K562 (cell line): Measurements from ENCODE around the gene MSRB3. TPM values are rescaled to one million over a fixed set of nuclear protein-coding genes. Genes with fewer than 3 reads are reported as not detected.

ENCODE experiments used
- ATAC-seq: fragments of 200-7000 bp; cut with Tn5 transposase; 3 replicates; pipeline ENCODE4 v1.9.1; 2020; ENCODE audit warnings: moderate library complexity
- BruUV-seq: library from RNA; stranded (reverse); fragments of 400-500 nt; replicated peaks from 2 replicates; lab custom pipeline; 2021; lab: Mats Ljungman, UMichigan
- CTCF ChIA-PET: fragments of 300-600 bp; formaldehyde crosslinking; extraction: SDS; loops from one replicate; lab custom pipeline; 2021; ENCODE audit warnings: low intra/inter-chr PET ratio; lab: Yijun Ruan, JAX
- POLR2A ChIA-PET: fragments of 300-600, 350-650 bp; sonication (Branson Sonifier 250); formaldehyde crosslinking; extraction: SDS; loops from one replicate; lab custom pipeline; 2021; ENCODE audit warnings: antibody characterized with exemption, inconsistent platforms; lab: Yijun Ruan, JAX
- DNase-seq, 4 experiments: peaks; one replicate each; pipeline versions ENCODE4 v3.0.0 to v3.0.0-alpha.2; 2011 to 2018; ENCODE audit warnings: low spot score in 3 of 4, mixed read lengths in 3 of 4; ENCODE audit errors: extremely low read depth in 1 of 4
- FAIRE-seq: peaks from 2 replicates; lab custom pipeline; 2011; peaks lifted over from hg19 to GRCh38; lab: Jason Lieb, UNC
- H2AFZ ChIP-seq: 2 replicates; pipeline ENCODE4 v1.6.0; 2011; ENCODE audit warnings: low read depth, low read length, control low read depth, inconsistent platforms
- H3K27ac ChIP-seq: fragments of 200-600 bp; 3 replicates; pipeline ENCODE4 v1.8.0; 2011; ENCODE audit warnings: low read depth, mild to moderate bottlenecking, control low read depth, inconsistent platforms, low read length, moderate library complexity, mixed read lengths; ENCODE audit errors: extremely low read depth
- H3K27me3 ChIP-seq, 2 experiments: fragments of 300-600 bp in 1 of 2; 2 replicates in 1 of 2; 3 replicates in 1 of 2; pipeline versions ENCODE4 v1.6.0 to v1.8.0; 2011; ENCODE audit warnings: inconsistent platforms in 2 of 2, low read length in 2 of 2, mild to moderate bottlenecking in 1 of 2, mixed read lengths in 1 of 2, moderate library complexity in 1 of 2; ENCODE audit not compliant: control insufficient read depth in 2 of 2, insufficient read depth in 2 of 2
- H3K36me3 ChIP-seq: fragments of 300-600 bp; 3 replicates; pipeline ENCODE4 v1.8.0; 2011; ENCODE audit warnings: mild to moderate bottlenecking, low read length, inconsistent platforms; ENCODE audit not compliant: control insufficient read depth, insufficient read depth
- H3K4me1 ChIP-seq, 2 experiments: fragments of 200-600 bp in 1 of 2; replicated peaks in 1 of 2; 2 replicates in 1 of 2; 3 replicates in 1 of 2; pipeline versions ENCODE4 v1.5.1 to v1.8.0; 2011; ENCODE audit warnings: inconsistent platforms in 2 of 2, low read length in 2 of 2, mild to moderate bottlenecking in 1 of 2, mixed read lengths in 1 of 2, moderate library complexity in 1 of 2; ENCODE audit not compliant: control insufficient read depth in 2 of 2, insufficient read depth in 2 of 2
- H3K4me2 ChIP-seq: 2 replicates; pipeline ENCODE4 v1.6.1; 2011; ENCODE audit warnings: low read length, control low read depth, inconsistent platforms, mixed read lengths; ENCODE audit not compliant: insufficient read depth
- H3K4me3 ChIP-seq: fragments of 200-600 bp; sonication (generic), shearing (Covaris generic); 2 replicates; pipeline ENCODE4 v1.5.1; 2016; ENCODE audit warnings: control low read depth, inconsistent platforms
- H3K79me2 ChIP-seq: fragments of 200-600 bp; 3 replicates; pipeline ENCODE4 v1.8.0; 2011; ENCODE audit warnings: low read length, inconsistent platforms; ENCODE audit not compliant: control insufficient read depth, insufficient read depth
- H3K9ac ChIP-seq, 2 experiments: 2 replicates each; pipeline versions ENCODE4 v1.6.0 to v1.6.1; 2011; ENCODE audit warnings: low read depth in 2 of 2, low read length in 2 of 2, control low read depth in 1 of 2, inconsistent platforms in 1 of 2, mild to moderate bottlenecking in 1 of 2, mixed read lengths in 1 of 2; ENCODE audit not compliant: insufficient read depth in 1 of 2
- H3K9me1 ChIP-seq: one replicate; pipeline ENCODE4 v1.6.0; 2011; ENCODE audit warnings: inconsistent platforms, mild to moderate bottlenecking, low read length, moderate library complexity; ENCODE audit not compliant: control insufficient read depth, insufficient read depth
- H3K9me3 ChIP-seq: replicated peaks from 2 replicates; pipeline ENCODE4 v1.5.1; 2011; ENCODE audit warnings: low read depth, low read length, inconsistent platforms; ENCODE audit not compliant: control insufficient read depth, insufficient read depth
- H4K20me1 ChIP-seq: replicated peaks from 2 replicates; pipeline ENCODE4 v1.6.1; 2011; ENCODE audit warnings: low read length, inconsistent platforms, mixed read lengths; ENCODE audit not compliant: control insufficient read depth, insufficient read depth
- E2F3 ChIP-seq: fragments of 250-450 bp; sonication (Bioruptor Pico); IDR thresholded peaks from 2 replicates; pipeline ENCODE4 v1.4.0; 2020; ENCODE audit warnings: mild to moderate bottlenecking
- EHMT2 ChIP-seq: fragments of 450-650 bp; IDR thresholded peaks from 2 replicates; pipeline ENCODE4 v1.6.1; 2018; ENCODE audit warnings: antibody characterized with exemption
- ESRRA ChIP-seq: fragments of 450-650 bp; IDR thresholded peaks from 2 replicates; pipeline ENCODE4 v1.6.1; 2014; ENCODE audit warnings: low read depth, mild to moderate bottlenecking, moderate library complexity, borderline replicate concordance
- ETV6 ChIP-seq, 3 experiments: fragments of 150-350 bp in 1 of 3; sonication (generic) in 1 of 3; formaldehyde crosslinking in 1 of 3; IDR thresholded peaks; 2 replicates each; pipeline versions ENCODE4 v1.6.1 to v1.8.0; 2014 to 2022; ENCODE audit warnings: borderline replicate concordance in 2 of 3, low read depth in 2 of 3, antibody characterized with exemption in 1 of 3, low read length in 1 of 3, mild to moderate bottlenecking in 1 of 3, missing genetic modification reagents in 1 of 3
- HLTF ChIP-seq: fragments of 450-650 bp; IDR thresholded peaks from 2 replicates; pipeline ENCODE4 v1.6.1; 2016
- PCBP1 ChIP-seq: fragments of 200-400 bp; formaldehyde crosslinking; IDR thresholded peaks from 2 replicates; pipeline ENCODE4 v1.6.1; 2018; ENCODE audit warnings: mild to moderate bottlenecking, low read depth, low read length; ENCODE audit not compliant: poor library complexity, severe bottlenecking
- SMARCC2 ChIP-seq: fragments of 450-650 bp; IDR thresholded peaks from 2 replicates; pipeline ENCODE4 v1.6.1; 2017; ENCODE audit warnings: antibody characterized with exemption, moderate library complexity, mild to moderate bottlenecking, low read depth
- ZNF79 ChIP-seq: fragments of 250-450 bp; sonication (Bioruptor Pico); IDR thresholded peaks from 2 replicates; pipeline ENCODE4 v1.4.0; 2020; ENCODE audit warnings: low read depth, mild to moderate bottlenecking, moderate library complexity
- WGBS: fragments of 100-300 bp; shearing (Covaris generic); methylation state at CpG from one replicate; pipeline ENCODE4 v1.1.6; 2016; ENCODE audit warnings: low coverage, mixed read lengths; ENCODE audit not compliant: insufficient coverage; ENCODE audit errors: missing lambda C conversion rate; 5-methylcytosine and 5-hydroxymethylcytosine counted together
- in situ Hi-C: fragments of 300-500 bp; cut with MboI; formaldehyde crosslinking; loops from 4 replicates; pipeline ENCODE4 v1.15.0; 2018; ENCODE audit warnings: inconsistent platforms, mixed read lengths
- intact Hi-C: fragments of 100-400 bp; cut with micrococcal nuclease; formaldehyde crosslinking; loops from 2 replicates; pipeline ENCODE4 v1.14.2; 2022
- polyA plus RNA-seq, 8 experiments: library from polyadenylated mRNA; depleted of rRNA in 4 of 8; stranded (reverse) in 5 of 8; unstranded in 3 of 8; fragments of >200 nt; fragmentation: Nextera tagmentation in 2 of 8; fragmentation: Illumina TruSeq in 1 of 8; extraction: Ambion mirVana in 2 of 8; extraction: Trizol in 1 of 8; gene quantifications; 2 replicates each; pipeline versions ENCODE4 v1.2.1 to v1.2.3, GENCODE V29; 2011 to 2014; ENCODE audit warnings: inconsistent platforms in 1 of 8, missing spikeins in 1 of 8
- total RNA-seq, 7 experiments: library from RNA; depleted of rRNA in 6 of 7; stranded (reverse); fragments of >200 nt in 6 of 7; fragmentation: Illumina TruSeq in 2 of 7; extraction: Trizol in 2 of 7; gene quantifications; 2 replicates each; pipeline versions ENCODE4 v1.2.1 to v1.2.3, GENCODE V29; 2011 to 2021; ENCODE audit warnings: low replicate concordance in 1 of 7
- TF ChIP-seq, protein P1 (sequence below): fragments of 450-650 bp; formaldehyde crosslinking; IDR thresholded peaks from 2 replicates; pipeline ENCODE4 v1.4.0; 2020; ENCODE audit warnings: mild to moderate bottlenecking
- TF ChIP-seq, protein P2 (sequence below): sonication (generic); formaldehyde crosslinking; IDR thresholded peaks from 2 replicates; pipeline ENCODE4 v1.8.1; 2022; ENCODE audit warnings: missing genetic modification reagents
- TF ChIP-seq, protein P3 (sequence below): fragments of 450-650 bp; formaldehyde crosslinking; IDR thresholded peaks from 2 replicates; pipeline ENCODE4 v1.4.0; 2022; ENCODE audit warnings: mild to moderate bottlenecking, moderate library complexity

The MSRB3 gene
- total and polyA plus RNA-seq, 9 of the 15 experiments (the other 6 are each of a cell fraction or from before 2014, with no cell fraction given), result 0.04 TPM; not detected in 8

DNA sequence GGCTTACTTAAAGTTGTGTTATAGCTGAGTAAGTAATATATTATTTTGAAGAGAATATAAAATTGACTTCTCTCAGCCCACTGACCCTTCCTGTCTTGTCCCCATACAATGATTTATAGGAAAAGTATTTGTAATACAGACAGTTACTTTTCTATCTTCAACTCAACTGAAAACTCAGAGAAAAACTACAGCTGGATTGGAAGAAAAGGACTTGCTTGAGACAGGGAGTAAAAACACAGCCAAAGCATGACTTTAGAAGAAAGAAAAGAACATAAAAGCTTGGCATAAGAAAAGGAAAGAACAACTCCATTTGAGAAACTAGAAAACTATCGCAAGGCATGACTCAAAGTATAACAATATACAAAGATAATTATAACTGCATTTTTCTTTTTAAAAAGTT lies 57.5 kb downstream of the MSRB3 start:
- Histone ChIP-seq H3K4me2 (no peak overlapping the region), H3K36me3 (no peaks in the 10 kb centered on the region), H3K9ac (no peak overlapping the region), H3K27ac (no peak overlapping the region), H4K20me1 (no peaks in the 10 kb centered on the region), H3K4me3 (no peak overlapping the region), H3K27me3 (peaks cover 4 to 8% of the 10 kb centered on the region in 2 experiments; a peak in 2 of 5 replicates), H2AFZ (no peak overlapping the region), H3K79me2 (no peaks in the 10 kb centered on the region), H3K9me1 (no peaks in the 10 kb centered on the region), H3K4me1 (no peaks in the 10 kb centered on the region), H3K9me3 (no peaks in the 10 kb centered on the region)
- ATAC-seq (no peak), FAIRE-seq (no peak), DNase-seq (no peak)
- ChIA-PET POLR2A (no interaction called here), CTCF (no interaction called here)
- intact Hi-C loops, result no loop called here
- no TSS peak for BruUV-seq
- in situ Hi-C loops, result no loop called here
- 0% methylated on average over 1 of the region's 1 CpG for WGBS
- no peak for TF ChIP-seq ETV6 (IDR thresholded peaks at IDR 0.05; ENCODE audit: borderline replicate concordance in 1 of 2, low read depth in 2 of 2, low read length in 1 of 2)
- no peak for TF ChIP-seq ETV6 (CRISPR knock-in tag; IDR thresholded peaks at IDR 0.05; ENCODE audit: borderline replicate concordance)
- TF ChIP-seq, protein P1, sequence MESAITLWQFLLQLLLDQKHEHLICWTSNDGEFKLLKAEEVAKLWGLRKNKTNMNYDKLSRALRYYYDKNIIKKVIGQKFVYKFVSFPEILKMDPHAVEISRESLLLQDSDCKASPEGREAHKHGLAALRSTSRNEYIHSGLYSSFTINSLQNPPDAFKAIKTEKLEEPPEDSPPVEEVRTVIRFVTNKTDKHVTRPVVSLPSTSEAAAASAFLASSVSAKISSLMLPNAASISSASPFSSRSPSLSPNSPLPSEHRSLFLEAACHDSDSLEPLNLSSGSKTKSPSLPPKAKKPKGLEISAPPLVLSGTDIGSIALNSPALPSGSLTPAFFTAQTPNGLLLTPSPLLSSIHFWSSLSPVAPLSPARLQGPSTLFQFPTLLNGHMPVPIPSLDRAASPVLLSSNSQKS (CRISPR knock-in tag), result no peak
- TF ChIP-seq, protein P2, sequence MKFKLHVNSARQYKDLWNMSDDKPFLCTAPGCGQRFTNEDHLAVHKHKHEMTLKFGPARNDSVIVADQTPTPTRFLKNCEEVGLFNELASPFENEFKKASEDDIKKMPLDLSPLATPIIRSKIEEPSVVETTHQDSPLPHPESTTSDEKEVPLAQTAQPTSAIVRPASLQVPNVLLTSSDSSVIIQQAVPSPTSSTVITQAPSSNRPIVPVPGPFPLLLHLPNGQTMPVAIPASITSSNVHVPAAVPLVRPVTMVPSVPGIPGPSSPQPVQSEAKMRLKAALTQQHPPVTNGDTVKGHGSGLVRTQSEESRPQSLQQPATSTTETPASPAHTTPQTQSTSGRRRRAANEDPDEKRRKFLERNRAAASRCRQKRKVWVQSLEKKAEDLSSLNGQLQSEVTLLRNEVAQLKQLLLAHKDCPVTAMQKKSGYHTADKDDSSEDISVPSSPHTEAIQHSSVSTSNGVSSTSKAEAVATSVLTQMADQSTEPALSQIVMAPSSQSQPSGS (CRISPR knock-in tag), result no peak
- TF ChIP-seq, protein P3, sequence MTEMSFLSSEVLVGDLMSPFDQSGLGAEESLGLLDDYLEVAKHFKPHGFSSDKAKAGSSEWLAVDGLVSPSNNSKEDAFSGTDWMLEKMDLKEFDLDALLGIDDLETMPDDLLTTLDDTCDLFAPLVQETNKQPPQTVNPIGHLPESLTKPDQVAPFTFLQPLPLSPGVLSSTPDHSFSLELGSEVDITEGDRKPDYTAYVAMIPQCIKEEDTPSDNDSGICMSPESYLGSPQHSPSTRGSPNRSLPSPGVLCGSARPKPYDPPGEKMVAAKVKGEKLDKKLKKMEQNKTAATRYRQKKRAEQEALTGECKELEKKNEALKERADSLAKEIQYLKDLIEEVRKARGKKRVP, result no peak
- no peak for TF ChIP-seq SMARCC2
- no peak for TF ChIP-seq EHMT2
- no peak for TF ChIP-seq ESRRA
- no peak for TF ChIP-seq PCBP1
- TF ChIP-seq HLTF, result no peak
- no peak for TF ChIP-seq ZNF79 (CRISPR knock-in tag)
- TF ChIP-seq E2F3 (CRISPR knock-in tag), result no peak
